Activated T-cell treated with anti-CD3 and anti-CD28 coated beads for 24 hours (primary cell): ENCODE data around the gene VANGL2.
"Not testable (repeated sequence)": the region's sequence is repeated elsewhere in the genome, so short reads cannot be mapped to it uniquely, and the experiment has no call there.

Experiments
- DNase-seq: peaks from one replicate; pipeline ENCODE4 v3.0.0-alpha.2; 2020; ENCODE audit warnings: low read depth

Gene VANGL2

GRCh38 chr1:160370561-160371345 is 29.6 kb upstream of the VANGL2 start:
- DNase-seq: no peak

GRCh38 chr1:160371346-160371631 is 29.1 kb upstream of the VANGL2 start:
- DNase-seq: no peak

GRCh38 chr1:160371756-160372155 is 28.6 kb upstream of the VANGL2 start:
- no peak for DNase-seq

GRCh38 chr1:160373696-160374095 is 26.7 kb upstream of the VANGL2 start:
- DNase-seq: no peak

- DNase-seq: no peak
Observed at GRCh38 chr1:160374306-160375110, 25.9 kb upstream of the VANGL2 start.

- DNase-seq: no peak
Observed at GRCh38 chr1:160375788-160376524, 24.4 kb upstream of the VANGL2 start.

GRCh38 chr1:160376525-160377131 is 23.7 kb upstream of the VANGL2 start:
- DNase-seq: peak; percentile 13

GRCh38 chr1:160377585-160378206 is 22.7 kb upstream of the VANGL2 start:
- DNase-seq: no peak

- DNase-seq: not testable (repeated sequence)
Observed at GRCh38 chr1:160384812-160385211, 15.6 kb upstream of the VANGL2 start.

GRCh38 chr1:160388406-160388805 is 12.0 kb upstream of the VANGL2 start:
- not testable (repeated sequence) for DNase-seq

GRCh38 chr1:160394673-160395072 is 5.7 kb upstream of the VANGL2 start:
- DNase-seq: no peak

GRCh38 chr1:160397651-160398050 is 2.7 kb upstream of the VANGL2 start:
- no peak for DNase-seq

GRCh38 chr1:160398823-160399222 is 1.5 kb upstream of the VANGL2 start:
- no peak for DNase-seq

GRCh38 chr1:160399544-160400222 is 681 bp upstream of the VANGL2 start:
- DNase-seq: no peak

- no peak for DNase-seq
Observed at GRCh38 chr1:160400646-160401486, 502 bp downstream of the VANGL2 start.

- no peak for DNase-seq
Observed at GRCh38 chr1:160401487-160401805, 1.1 kb downstream of the VANGL2 start.

- no peak for DNase-seq
Observed at GRCh38 chr1:160402001-160402795, 1.8 kb downstream of the VANGL2 start.

GRCh38 chr1:160403244-160403643 is 2.9 kb downstream of the VANGL2 start:
- DNase-seq: no peak

GRCh38 chr1:160404094-160404493 is 3.7 kb downstream of the VANGL2 start:
- no peak for DNase-seq
